ENCODE results near the gene CCDC7.

- TF ChIP-seq CTCF (IDR thresholded peaks at IDR 0.05) (peak; percentile 48), ZBTB21 (CRISPR knock-in tag; IDR thresholded peaks at IDR 0.05; ENCODE audit: borderline replicate concordance) (no peak), CREM (CRISPR knock-in tag; IDR thresholded peaks at IDR 0.05) (no peak), MAX (CRISPR knock-in tag; IDR thresholded peaks at IDR 0.05) (no peak), ZNF396 (CRISPR knock-in tag; IDR thresholded peaks at IDR 0.05; ENCODE audit: borderline replicate concordance) (no peak), GTF2I (CRISPR knock-in tag; conservative IDR thresholded peaks at IDR 0.05) (no peak), NR3C1 (CRISPR knock-in tag; conservative IDR thresholded peaks at IDR 0.05; ENCODE audit: low read depth) (no peak), ZNF263 (CRISPR knock-in tag; IDR thresholded peaks at IDR 0.05; ENCODE audit: low read depth) (no peak), USF2 (CRISPR knock-in tag; IDR thresholded peaks at IDR 0.05) (no peak), SP1 (CRISPR knock-in tag; conservative IDR thresholded peaks at IDR 0.05) (no peak), PRDM15 (CRISPR knock-in tag; IDR thresholded peaks at IDR 0.05) (no peak), CBFB (CRISPR knock-in tag; IDR thresholded peaks at IDR 0.05; ENCODE audit: low read depth) (no peak), STAT6 (CRISPR knock-in tag; conservative IDR thresholded peaks at IDR 0.05; ENCODE audit: low read depth) (no peak), AFF4 (CRISPR knock-in tag; IDR thresholded peaks at IDR 0.05; ENCODE audit: borderline replicate concordance) (no peak)
Observed at GRCh38 chr10:32795598-32796183, 349.8 kb downstream of the CCDC7 start.
